Vagina (tissue), 2 donors: Measurements from ENCODE around the gene ADD3. TPM values are rescaled to one million over a fixed set of nuclear protein-coding genes. Genes with fewer than 3 reads are reported as not detected.

Source experiments
- DNase-seq, 2 donors: peaks; one replicate each; pipeline ENCODE4 v3.0.0-alpha.2; 2017; ENCODE audit errors: extremely low spot score in 2 of 2
- H3K27ac ChIP-seq: fragments of 200-600 bp; sonication (generic); one replicate; pipeline ENCODE4 v1.5.1; 2019
- H3K27me3 ChIP-seq: fragments of 200-600 bp; sonication (generic); one replicate; pipeline ENCODE4 v1.5.1; 2019
- H3K36me3 ChIP-seq, 2 donors: fragments of 200-600 bp; sonication (generic); one replicate each; pipeline ENCODE4 v1.5.1; 2017 to 2019
- H3K4me1 ChIP-seq: fragments of 200-600 bp; sonication (generic); one replicate; pipeline ENCODE4 v1.5.1; 2019
- H3K4me3 ChIP-seq, 2 donors: fragments of 200-600 bp; sonication (generic); 1 replicate in 1 of 2; 2 replicates in 1 of 2; pipeline ENCODE4 v1.5.1; 2016 to 2019
- H3K9me3 ChIP-seq: fragments of 200-600 bp; sonication (generic); one replicate; pipeline ENCODE4 v1.5.1; 2019
- CTCF ChIP-seq, 3 experiments: fragments of 450-650 bp in 2 of 3; fragments of 200-600 bp in 1 of 3; sonication (generic) in 1 of 3; IDR thresholded peaks; one replicate each; pipeline ENCODE4 v1.5.1; 2017 to 2019; ENCODE audit warnings: antibody characterized with exemption in 3 of 3, mild to moderate bottlenecking in 2 of 3, moderate library complexity in 2 of 3
- POLR2A ChIP-seq, 2 donors: fragments of 450-650 bp; IDR thresholded peaks; one replicate each; pipeline ENCODE4 v1.6.1; 2017; ENCODE audit warnings: antibody characterized with exemption in 2 of 2, mild to moderate bottlenecking in 2 of 2, moderate library complexity in 2 of 2
- POLR2AphosphoS5 ChIP-seq, 2 donors: sonication (generic); formaldehyde crosslinking; IDR thresholded peaks; one replicate each; pipeline ENCODE4 v1.9.0; 2017; ENCODE audit warnings: antibody characterized with exemption in 2 of 2, mild to moderate bottlenecking in 2 of 2, low read depth in 1 of 2; ENCODE audit not compliant: insufficient read depth in 1 of 2
- intact Hi-C: fragments of 100-400 bp; cut with DNase I; formaldehyde crosslinking; loops from one replicate; pipeline ENCODE4 v1.15.1; 2023
- total RNA-seq: library from RNA; depleted of rRNA; stranded (reverse); fragments of >200 nt; gene quantifications from one replicate; pipeline ENCODE4 v1.2.3, GENCODE V29; 2016

ADD3 gene
- total RNA-seq, 1 donor from 2014 or later: 114 TPM

GRCh38 chr10:110171032-110171431, 163.2 kb downstream of the ADD3 start:
- Histone ChIP-seq H3K36me3 (no peaks in the 10 kb centered on the region), H3K9me3 (no peaks in the 10 kb centered on the region), H3K4me1 (peaks cover 19% of the 10 kb centered on the region), H3K27ac (no peak overlapping the region), H3K4me3 (no peak overlapping the region), H3K27me3 (no peaks in the 10 kb centered on the region)
- intact Hi-C loops: no loop called here
- peak; percentile 22 to 84 for DNase-seq
- no peak for TF ChIP-seq POLR2A (IDR thresholded peaks at IDR 0.05)
- no peak for TF ChIP-seq CTCF (IDR thresholded peaks at IDR 0.05)
- no peak for TF ChIP-seq POLR2AphosphoS5 (IDR thresholded peaks at IDR 0.05; ENCODE audit: insufficient read depth in 1 of 2, low read depth in 1 of 2)

GRCh38 chr10:110172155-110172554, 164.4 kb downstream of the ADD3 start:
- no peaks in the 10 kb centered on the region for H3K36me3 ChIP-seq
- intact Hi-C loops: no loop called here
- no peak overlapping the region for H3K27ac ChIP-seq
- peaks cover 19% of the 10 kb centered on the region for H3K4me1 ChIP-seq
- H3K4me3 ChIP-seq: no peak overlapping the region
- H3K9me3 ChIP-seq: no peaks in the 10 kb centered on the region
- TF ChIP-seq POLR2AphosphoS5 (IDR thresholded peaks at IDR 0.05; ENCODE audit: insufficient read depth in 1 of 2, low read depth in 1 of 2) (no peak), POLR2A (IDR thresholded peaks at IDR 0.05) (no peak), CTCF (IDR thresholded peaks at IDR 0.05) (no peak)
- DNase-seq: peak in 1 of 2 donors; percentile 37
- no peaks in the 10 kb centered on the region for H3K27me3 ChIP-seq

GRCh38 chr10:110174201-110174600, 166.4 kb downstream of the ADD3 start:
- peak in 1 of 2 donors; percentile 16 for DNase-seq

GRCh38 chr10:110174816-110175215, 167.0 kb downstream of the ADD3 start:
- peak in 1 of 2 donors; percentile 14 for DNase-seq
- no peak overlapping the region for H3K4me3 ChIP-seq
- H3K36me3 ChIP-seq: no peaks in the 10 kb centered on the region
- no peaks in the 10 kb centered on the region for H3K9me3 ChIP-seq
- H3K27ac ChIP-seq: no peak overlapping the region
- H3K4me1 ChIP-seq: peaks cover 8% of the 10 kb centered on the region
- intact Hi-C loops: no loop called here
- H3K27me3 ChIP-seq: no peaks in the 10 kb centered on the region
- TF ChIP-seq POLR2A (IDR thresholded peaks at IDR 0.05) (no peak), CTCF (IDR thresholded peaks at IDR 0.05) (no peak), POLR2AphosphoS5 (IDR thresholded peaks at IDR 0.05; ENCODE audit: insufficient read depth in 1 of 2, low read depth in 1 of 2) (no peak)

More at GRCh38 chr10:110174201-110174600, 166.4 kb downstream of the ADD3 start:
- Histone ChIP-seq H3K27me3 (no peaks in the 10 kb centered on the region), H3K4me3 (no peak overlapping the region), H3K27ac (no peak overlapping the region), H3K36me3 (no peaks in the 10 kb centered on the region), H3K4me1 (peaks cover 8% of the 10 kb centered on the region), H3K9me3 (no peaks in the 10 kb centered on the region)
- intact Hi-C loops: no loop called here
- TF ChIP-seq CTCF (IDR thresholded peaks at IDR 0.05): no peak
- TF ChIP-seq POLR2AphosphoS5 (IDR thresholded peaks at IDR 0.05; ENCODE audit: insufficient read depth in 1 of 2, low read depth in 1 of 2): no peak
- no peak for TF ChIP-seq POLR2A (IDR thresholded peaks at IDR 0.05)

GRCh38 chr10:110175406-110175805, 167.6 kb downstream of the ADD3 start:
- H3K4me3 ChIP-seq: no peak overlapping the region
- no peaks in the 10 kb centered on the region for H3K9me3 ChIP-seq
- H3K27me3 ChIP-seq: no peaks in the 10 kb centered on the region
- TF ChIP-seq POLR2AphosphoS5 (IDR thresholded peaks at IDR 0.05; ENCODE audit: insufficient read depth in 1 of 2, low read depth in 1 of 2) (no peak), POLR2A (IDR thresholded peaks at IDR 0.05) (no peak), CTCF (IDR thresholded peaks at IDR 0.05) (no peak)
- H3K36me3 ChIP-seq: no peaks in the 10 kb centered on the region
- H3K27ac ChIP-seq: no peak overlapping the region
- intact Hi-C loops: no loop called here
- H3K4me1 ChIP-seq: peaks cover 3% of the 10 kb centered on the region
- peak in 1 of 2 donors; percentile 52 for DNase-seq
